Stimulated activated CD4-positive, alpha-beta T cell treated with anti-CD3 and anti-CD28 coated beads, Interleukin-15, amount 100 ng/mL, for 48 hours (primary cell): ENCODE results near the gene RTL5.

ENCODE experiments used
- DNase-seq, 2 donors: peaks; one replicate each; pipeline ENCODE4 v3.0.0-alpha.2; 2020; ENCODE audit warnings: low read depth in 2 of 2

RTL5 gene

GRCh38 chrX:72130156-72130761, 1.5 kb downstream of the RTL5 start:
- no peak for DNase-seq

- no peak for DNase-seq
These were observed 2.1 kb downstream of the RTL5 start for GRCh38 chrX:72129661-72130060.

- DNase-seq, result no peak
These were observed 2.8 kb downstream of the RTL5 start for GRCh38 chrX:72128881-72129280.

- no peak for DNase-seq
These were observed 3.4 kb downstream of the RTL5 start for GRCh38 chrX:72128183-72128834.

- no peak for DNase-seq
These were observed 4.4 kb downstream of the RTL5 start for GRCh38 chrX:72127332-72127731.

GRCh38 chrX:72126539-72127140, 5.1 kb downstream of the RTL5 start:
- peak; percentile 50 to 80 for DNase-seq

- DNase-seq, result no peak
These were observed 5.7 kb downstream of the RTL5 start for GRCh38 chrX:72126048-72126415.

- DNase-seq, result no peak
These were observed 6.2 kb downstream of the RTL5 start for GRCh38 chrX:72125331-72126047.

GRCh38 chrX:72124540-72125201, 7.0 kb downstream of the RTL5 start:
- DNase-seq, result no peak

- DNase-seq, result no peak
These were observed 8.1 kb downstream of the RTL5 start for GRCh38 chrX:72123471-72124185.

- no peak for DNase-seq
These were observed 8.9 kb downstream of the RTL5 start for GRCh38 chrX:72122621-72123337.

- no peak for DNase-seq
These were observed 10.3 kb downstream of the RTL5 start for GRCh38 chrX:72121383-72121782.

GRCh38 chrX:72120837-72121236, 10.9 kb downstream of the RTL5 start:
- DNase-seq, result no peak

- DNase-seq, result no peak
These were observed 14.0 kb downstream of the RTL5 start for GRCh38 chrX:72117636-72118210.

GRCh38 chrX:72115380-72115779, 16.3 kb downstream of the RTL5 start:
- DNase-seq, result no peak

GRCh38 chrX:72114807-72115206, 16.9 kb downstream of the RTL5 start:
- no peak for DNase-seq

- DNase-seq, result no peak
These were observed 17.4 kb downstream of the RTL5 start for GRCh38 chrX:72114306-72114705.

- DNase-seq, result no peak
These were observed 18.3 kb downstream of the RTL5 start for GRCh38 chrX:72113461-72113860.

- no peak for DNase-seq
These were observed 20.6 kb downstream of the RTL5 start for GRCh38 chrX:72110876-72111708.
